GM23248 (cell line): ENCODE data around the gene LYRM9. TPM values are rescaled to one million over a fixed set of nuclear protein-coding genes. Genes with fewer than 3 reads are reported as not detected.
"Not testable (repeated sequence)": the region's sequence is repeated elsewhere in the genome, so short reads cannot be mapped to it uniquely, and the experiment has no call there.

Experiments used
- DNase-seq: peaks from one replicate; pipeline ENCODE4 v3.0.0-alpha.2; 2015
- H2AFZ ChIP-seq: fragments of 200-600 bp; sonication (generic); 2 replicates; pipeline ENCODE4 v1.6.1; 2016; ENCODE audit warnings: antibody characterized with exemption
- H3F3A ChIP-seq: fragments of 200-600 bp; sonication (generic); 2 replicates; pipeline ENCODE4 v1.6.1; 2016; ENCODE audit warnings: mild to moderate bottlenecking, antibody characterized with exemption, mixed run types; ENCODE audit not compliant: insufficient read depth
- H3K27ac ChIP-seq: fragments of 200-600 bp; sonication (generic); 2 replicates; pipeline ENCODE4 v1.5.1; 2016; ENCODE audit warnings: mild to moderate bottlenecking
- H3K27me3 ChIP-seq: fragments of 200-600 bp; sonication (generic); replicated peaks from 2 replicates; pipeline ENCODE4 v1.6.1; 2016; ENCODE audit warnings: mild to moderate bottlenecking; ENCODE audit not compliant: insufficient read depth
- H3K36me3 ChIP-seq: fragments of 200-600 bp; sonication (generic); 2 replicates; pipeline ENCODE4 v1.6.1; 2016; ENCODE audit warnings: low read depth, mild to moderate bottlenecking
- H3K4me1 ChIP-seq: fragments of 200-600 bp; sonication (generic); 2 replicates; pipeline ENCODE4 v1.6.1; 2016; ENCODE audit warnings: mild to moderate bottlenecking; ENCODE audit not compliant: insufficient read depth
- H3K4me2 ChIP-seq: fragments of 200-600 bp; sonication (generic); one replicate; pipeline ENCODE4 v1.6.1; 2016; ENCODE audit warnings: mild to moderate bottlenecking; ENCODE audit not compliant: unreplicated experiment
- H3K4me3 ChIP-seq: fragments of 200-600 bp; sonication (generic); 2 replicates; pipeline ENCODE4 v1.5.1; 2016; ENCODE audit warnings: mild to moderate bottlenecking
- H3K79me2 ChIP-seq: fragments of 200-600 bp; sonication (generic); 2 replicates; pipeline ENCODE4 v1.6.1; 2016; ENCODE audit warnings: mild to moderate bottlenecking; ENCODE audit not compliant: insufficient read depth
- H3K9ac ChIP-seq: fragments of 200-600 bp; sonication (generic); 2 replicates; pipeline ENCODE4 v1.6.1; 2016; ENCODE audit warnings: mild to moderate bottlenecking
- H3K9me2 ChIP-seq: fragments of 200-600 bp; sonication (generic); 2 replicates; pipeline ENCODE4 v1.6.1; 2016; ENCODE audit warnings: mixed run types, mild to moderate bottlenecking, moderate library complexity; ENCODE audit not compliant: insufficient read depth
- H3K9me3 ChIP-seq: fragments of 200-600 bp; sonication (generic); one replicate; pipeline ENCODE4 v1.6.1; 2017; ENCODE audit warnings: low read depth
- H4K20me1 ChIP-seq: fragments of 200-600 bp; sonication (generic); 2 replicates; pipeline ENCODE4 v1.6.0; 2016; ENCODE audit not compliant: insufficient read depth
- EZH2 ChIP-seq: fragments of 200-600 bp; sonication (generic); IDR thresholded peaks from 2 replicates; pipeline ENCODE4 v1.6.1; 2018; ENCODE audit warnings: antibody characterized with exemption, mild to moderate bottlenecking; ENCODE audit not compliant: insufficient read depth, poor library complexity, severe bottlenecking
- EZH2phosphoT487 ChIP-seq: fragments of 200-600 bp; sonication (generic); IDR thresholded peaks from 2 replicates; pipeline ENCODE4 v1.6.1; 2018; ENCODE audit warnings: antibody characterized with exemption, moderate library complexity, mild to moderate bottlenecking, low read depth; ENCODE audit not compliant: insufficient read depth
- WGBS, 2 experiments: methylation state at CpG; one replicate each; pipeline ENCODE4 v1.1.6; 2015 to 2017; ENCODE audit warnings: low lambda C conversion rate in 2 of 2, low coverage in 1 of 2; ENCODE audit errors: missing lambda C conversion rate in 2 of 2; 5-methylcytosine and 5-hydroxymethylcytosine counted together
- in situ Hi-C: fragments of 300-500 bp; cut with MboI; formaldehyde crosslinking; loops from 2 replicates; pipeline ENCODE4 v1.15.0; 2020
- polyA plus RNA-seq: library from polyadenylated mRNA; unstranded; fragments of >200 nt; fragmentation: Nextera tagmentation; extraction: Ambion mirVana; gene quantifications from 2 replicates; pipeline ENCODE4 v1.2.1, GENCODE V29; 2016
- total RNA-seq: library from RNA; depleted of rRNA; stranded (reverse); fragments of >200 nt; shearing (Covaris generic); gene quantifications from 2 replicates; pipeline ENCODE4 v1.2.3, GENCODE V29; 2014

The LYRM9 gene
- total and polyA plus RNA-seq, 2 experiments from 2014 or later, result 11.3 to 15.4 TPM

- H4K20me1 ChIP-seq, result no peaks in the 10 kb centered on the region
- H3K27me3 ChIP-seq, result peaks cover 8% of the 10 kb centered on the region
- in situ Hi-C loops, result no loop called here
- H3K36me3 ChIP-seq, result no peaks in the 10 kb centered on the region
- peaks cover 6% of the 10 kb centered on the region for H3K4me1 ChIP-seq
- no peaks in the 10 kb centered on the region for H3K9me3 ChIP-seq
- peak overlapping the region; percentile 84 for H3K4me3 ChIP-seq
- H3K4me2 ChIP-seq, result peak overlapping the region; percentile 92
- H3K79me2 ChIP-seq, result no peaks in the 10 kb centered on the region
- no peak overlapping the region for H3K27ac ChIP-seq
- 36 to 37% methylated on average over 3 of the region's 3 CpGs for WGBS, 2 experiments
- H3K9me2 ChIP-seq, result no peaks in the 10 kb centered on the region
- H3F3A ChIP-seq, result no peaks in the 10 kb centered on the region
- no peak for DNase-seq
- peak overlapping the region; percentile 89 for H2AFZ ChIP-seq
- H3K9ac ChIP-seq, result peak overlapping the region; percentile 88
- no peak for TF ChIP-seq EZH2
- no peak for TF ChIP-seq EZH2phosphoT487
Measured at GRCh38 chr17:27892542-27892865, 661 bp downstream of the LYRM9 start.

- Histone ChIP-seq H3K27me3 (peaks cover 8% of the 10 kb centered on the region), H3K9me3 (no peaks in the 10 kb centered on the region), H3K4me3 (no peak overlapping the region), H3F3A (no peaks in the 10 kb centered on the region), H3K79me2 (no peaks in the 10 kb centered on the region), H3K4me1 (peaks cover 6% of the 10 kb centered on the region), H3K36me3 (no peaks in the 10 kb centered on the region), H3K27ac (no peak overlapping the region), H2AFZ (no peak overlapping the region), H3K9me2 (no peaks in the 10 kb centered on the region), H4K20me1 (no peaks in the 10 kb centered on the region), H3K4me2 (no peak overlapping the region), H3K9ac (no peak overlapping the region)
- in situ Hi-C loops, result no loop called here
- TF ChIP-seq EZH2 (no peak), EZH2phosphoT487 (no peak)
- DNase-seq, result no peak
- WGBS, 2 experiments, result 82 to 83% methylated on average over 9 of the region's 9 CpGs
Measured at GRCh38 chr17:27891841-27892240, 1.3 kb downstream of the LYRM9 start.

- in situ Hi-C loops, result loop anchor here (10.0 kb wide), 2 partner anchors 55 to 265 kb away; no protein-coding TSS in a partner anchor
Measured at GRCh38 chr17:27889711-27890251, 3.4 kb downstream of the LYRM9 start.

GRCh38 chr17:27888945-27889344 lies 4.2 kb downstream of the LYRM9 start:
- H3K9ac ChIP-seq, result no peak overlapping the region
- H2AFZ ChIP-seq, result no peak overlapping the region
- H3K27me3 ChIP-seq, result no peaks in the 10 kb centered on the region
- H4K20me1 ChIP-seq, result no peaks in the 10 kb centered on the region
- H3K9me2 ChIP-seq, result no peaks in the 10 kb centered on the region
- DNase-seq, result no peak
- in situ Hi-C loops, result loop anchor here (10.0 kb wide), 2 partner anchors 56 to 264 kb away; no protein-coding TSS in a partner anchor
- no peaks in the 10 kb centered on the region for H3K79me2 ChIP-seq
- H3K4me1 ChIP-seq, result peaks cover 6% of the 10 kb centered on the region
- H3K4me2 ChIP-seq, result no peak overlapping the region
- H3F3A ChIP-seq, result no peaks in the 10 kb centered on the region
- 91 to 94% methylated on average over 4 to 7 of the region's 7 CpGs for WGBS, 2 experiments
- no peak for TF ChIP-seq EZH2phosphoT487
- TF ChIP-seq EZH2, result no peak
- no peak overlapping the region for H3K27ac ChIP-seq
- H3K9me3 ChIP-seq, result no peaks in the 10 kb centered on the region
- H3K36me3 ChIP-seq, result no peaks in the 10 kb centered on the region
- H3K4me3 ChIP-seq, result no peak overlapping the region

More at GRCh38 chr17:27889711-27890251, 3.4 kb downstream of the LYRM9 start:
- Histone ChIP-seq H3K4me1 (peaks cover 6% of the 10 kb centered on the region), H3K4me2 (no peak overlapping the region), H4K20me1 (no peaks in the 10 kb centered on the region), H3K36me3 (no peaks in the 10 kb centered on the region), H3K9ac (no peak overlapping the region), H3K9me3 (no peaks in the 10 kb centered on the region), H2AFZ (no peak overlapping the region), H3K4me3 (no peak overlapping the region), H3K79me2 (no peaks in the 10 kb centered on the region), H3K27me3 (peaks cover 6% of the 10 kb centered on the region; the same call in 1 of the 2 replicates), H3K27ac (no peak overlapping the region), H3K9me2 (no peaks in the 10 kb centered on the region), H3F3A (no peaks in the 10 kb centered on the region)
- DNase-seq, result no peak
- WGBS, 2 experiments, result 87 to 95% methylated on average over 4 of the region's 4 CpGs
- no peak for TF ChIP-seq EZH2
- no peak for TF ChIP-seq EZH2phosphoT487

GRCh38 chr17:27888067-27888466 lies 5.1 kb downstream of the LYRM9 start:
- Histone ChIP-seq H3K9me2 (no peaks in the 10 kb centered on the region), H4K20me1 (no peaks in the 10 kb centered on the region), H3K9ac (no peak overlapping the region), H3K36me3 (no peaks in the 10 kb centered on the region), H2AFZ (no peak overlapping the region), H3K4me1 (peaks cover 6% of the 10 kb centered on the region), H3K27ac (no peak overlapping the region), H3K4me2 (no peak overlapping the region), H3K9me3 (no peaks in the 10 kb centered on the region), H3K79me2 (no peaks in the 10 kb centered on the region), H3K27me3 (no peaks in the 10 kb centered on the region), H3K4me3 (no peak overlapping the region), H3F3A (no peaks in the 10 kb centered on the region)
- in situ Hi-C loops, result loop anchor here (10.0 kb wide), 2 partner anchors 57 to 263 kb away; no protein-coding TSS in a partner anchor
- no peak for TF ChIP-seq EZH2phosphoT487
- TF ChIP-seq EZH2, result no peak
- DNase-seq, result no peak
- WGBS, 2 experiments, result 69 to 71% methylated on average over 2 of the region's 2 CpGs

GRCh38 chr17:27886348-27886906 lies 6.7 kb downstream of the LYRM9 start:
- 6 to 76% methylated on average over 1 to 8 of the region's 8 CpGs for WGBS, 2 experiments
- H3K9ac ChIP-seq, H3K27ac ChIP-seq, H3K36me3 ChIP-seq, H3K27me3 ChIP-seq, H3K9me3 ChIP-seq, H2AFZ ChIP-seq, H3K79me2 ChIP-seq, H3K9me2 ChIP-seq, H3K4me3 ChIP-seq, H3K4me2 ChIP-seq, H4K20me1 ChIP-seq, H3F3A ChIP-seq, H3K4me1 ChIP-seq, DNase-seq: not testable (repeated sequence)
- in situ Hi-C loops, result loop anchor here (10.0 kb wide), 2 partner anchors 58 to 262 kb away; no protein-coding TSS in a partner anchor
